Lower leg skin (tissue), 3 donors: ENCODE results near the gene CEP128.

ENCODE experiments used
- POLR2A ChIP-seq, 2 donors: fragments of 450-650 bp; IDR thresholded peaks; one replicate each; pipeline ENCODE4 v1.6.1; 2016 to 2017; ENCODE audit warnings: antibody characterized with exemption in 2 of 2, mild to moderate bottlenecking in 1 of 2, moderate library complexity in 1 of 2
- TF ChIP-seq, protein P1 (sequence below), 3 donors: fragments of 450-650 bp; IDR thresholded peaks; one replicate each; pipeline ENCODE4 v1.5.1; 2016; ENCODE audit warnings: antibody characterized with exemption in 3 of 3, mild to moderate bottlenecking in 3 of 3, moderate library complexity in 2 of 3

DNA sequence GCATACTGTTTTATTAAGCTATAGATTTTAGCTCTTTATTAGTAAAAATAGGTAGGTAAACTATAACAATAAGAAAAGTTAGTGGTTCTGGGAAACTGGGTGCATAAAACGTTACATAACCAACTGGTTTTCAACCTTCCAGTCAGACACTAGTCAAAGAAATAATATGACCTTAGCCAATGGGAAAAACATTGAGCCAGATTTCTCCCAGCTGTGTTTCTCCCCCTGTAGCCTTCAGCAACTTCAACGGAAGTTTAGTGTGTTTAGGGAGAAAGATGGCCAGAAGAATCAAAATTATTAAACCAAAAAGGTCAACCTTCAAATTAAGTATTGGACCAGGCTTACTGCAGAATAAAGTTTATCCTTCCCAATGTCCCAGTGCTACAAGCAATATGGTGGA lies 446.8 kb downstream of the CEP128 start:
- TF ChIP-seq, protein P1, sequence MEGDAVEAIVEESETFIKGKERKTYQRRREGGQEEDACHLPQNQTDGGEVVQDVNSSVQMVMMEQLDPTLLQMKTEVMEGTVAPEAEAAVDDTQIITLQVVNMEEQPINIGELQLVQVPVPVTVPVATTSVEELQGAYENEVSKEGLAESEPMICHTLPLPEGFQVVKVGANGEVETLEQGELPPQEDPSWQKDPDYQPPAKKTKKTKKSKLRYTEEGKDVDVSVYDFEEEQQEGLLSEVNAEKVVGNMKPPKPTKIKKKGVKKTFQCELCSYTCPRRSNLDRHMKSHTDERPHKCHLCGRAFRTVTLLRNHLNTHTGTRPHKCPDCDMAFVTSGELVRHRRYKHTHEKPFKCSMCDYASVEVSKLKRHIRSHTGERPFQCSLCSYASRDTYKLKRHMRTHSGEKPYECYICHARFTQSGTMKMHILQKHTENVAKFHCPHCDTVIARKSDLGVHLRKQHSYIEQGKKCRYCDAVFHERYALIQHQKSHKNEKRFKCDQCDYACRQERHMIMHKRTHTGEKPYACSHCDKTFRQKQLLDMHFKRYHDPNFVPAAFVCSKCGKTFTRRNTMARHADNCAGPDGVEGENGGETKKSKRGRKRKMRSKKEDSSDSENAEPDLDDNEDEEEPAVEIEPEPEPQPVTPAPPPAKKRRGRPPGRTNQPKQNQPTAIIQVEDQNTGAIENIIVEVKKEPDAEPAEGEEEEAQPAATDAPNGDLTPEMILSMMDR (IDR thresholded peaks at IDR 0.05), result no peak
- no peak for TF ChIP-seq POLR2A (IDR thresholded peaks at IDR 0.05)
